GM23248 (cell line): ENCODE data around the gene CCDC158. TPM values are rescaled to one million over a fixed set of nuclear protein-coding genes. Genes with fewer than 3 reads are reported as not detected.

Experiments
- DNase-seq: peaks from one replicate; pipeline ENCODE4 v3.0.0-alpha.2; 2015
- H2AFZ ChIP-seq: fragments of 200-600 bp; sonication (generic); 2 replicates; pipeline ENCODE4 v1.6.1; 2016; ENCODE audit warnings: antibody characterized with exemption
- H3F3A ChIP-seq: fragments of 200-600 bp; sonication (generic); 2 replicates; pipeline ENCODE4 v1.6.1; 2016; ENCODE audit warnings: mild to moderate bottlenecking, antibody characterized with exemption, mixed run types; ENCODE audit not compliant: insufficient read depth
- H3K27ac ChIP-seq: fragments of 200-600 bp; sonication (generic); 2 replicates; pipeline ENCODE4 v1.5.1; 2016; ENCODE audit warnings: mild to moderate bottlenecking
- H3K27me3 ChIP-seq: fragments of 200-600 bp; sonication (generic); replicated peaks from 2 replicates; pipeline ENCODE4 v1.6.1; 2016; ENCODE audit warnings: mild to moderate bottlenecking; ENCODE audit not compliant: insufficient read depth
- H3K36me3 ChIP-seq: fragments of 200-600 bp; sonication (generic); 2 replicates; pipeline ENCODE4 v1.6.1; 2016; ENCODE audit warnings: low read depth, mild to moderate bottlenecking
- H3K4me1 ChIP-seq: fragments of 200-600 bp; sonication (generic); 2 replicates; pipeline ENCODE4 v1.6.1; 2016; ENCODE audit warnings: mild to moderate bottlenecking; ENCODE audit not compliant: insufficient read depth
- H3K4me2 ChIP-seq: fragments of 200-600 bp; sonication (generic); one replicate; pipeline ENCODE4 v1.6.1; 2016; ENCODE audit warnings: mild to moderate bottlenecking; ENCODE audit not compliant: unreplicated experiment
- H3K4me3 ChIP-seq: fragments of 200-600 bp; sonication (generic); 2 replicates; pipeline ENCODE4 v1.5.1; 2016; ENCODE audit warnings: mild to moderate bottlenecking
- H3K79me2 ChIP-seq: fragments of 200-600 bp; sonication (generic); 2 replicates; pipeline ENCODE4 v1.6.1; 2016; ENCODE audit warnings: mild to moderate bottlenecking; ENCODE audit not compliant: insufficient read depth
- H3K9ac ChIP-seq: fragments of 200-600 bp; sonication (generic); 2 replicates; pipeline ENCODE4 v1.6.1; 2016; ENCODE audit warnings: mild to moderate bottlenecking
- H3K9me2 ChIP-seq: fragments of 200-600 bp; sonication (generic); 2 replicates; pipeline ENCODE4 v1.6.1; 2016; ENCODE audit warnings: mixed run types, mild to moderate bottlenecking, moderate library complexity; ENCODE audit not compliant: insufficient read depth
- H3K9me3 ChIP-seq: fragments of 200-600 bp; sonication (generic); one replicate; pipeline ENCODE4 v1.6.1; 2017; ENCODE audit warnings: low read depth
- H4K20me1 ChIP-seq: fragments of 200-600 bp; sonication (generic); 2 replicates; pipeline ENCODE4 v1.6.0; 2016; ENCODE audit not compliant: insufficient read depth
- EZH2 ChIP-seq: fragments of 200-600 bp; sonication (generic); IDR thresholded peaks from 2 replicates; pipeline ENCODE4 v1.6.1; 2018; ENCODE audit warnings: antibody characterized with exemption, mild to moderate bottlenecking; ENCODE audit not compliant: insufficient read depth, poor library complexity, severe bottlenecking
- EZH2phosphoT487 ChIP-seq: fragments of 200-600 bp; sonication (generic); IDR thresholded peaks from 2 replicates; pipeline ENCODE4 v1.6.1; 2018; ENCODE audit warnings: antibody characterized with exemption, moderate library complexity, mild to moderate bottlenecking, low read depth; ENCODE audit not compliant: insufficient read depth
- WGBS, 2 experiments: methylation state at CpG; one replicate each; pipeline ENCODE4 v1.1.6; 2015 to 2017; ENCODE audit warnings: low lambda C conversion rate in 2 of 2, low coverage in 1 of 2; ENCODE audit errors: missing lambda C conversion rate in 2 of 2; 5-methylcytosine and 5-hydroxymethylcytosine counted together
- in situ Hi-C: fragments of 300-500 bp; cut with MboI; formaldehyde crosslinking; loops from 2 replicates; pipeline ENCODE4 v1.15.0; 2020
- polyA plus RNA-seq: library from polyadenylated mRNA; unstranded; fragments of >200 nt; fragmentation: Nextera tagmentation; extraction: Ambion mirVana; gene quantifications from 2 replicates; pipeline ENCODE4 v1.2.1, GENCODE V29; 2016
- total RNA-seq: library from RNA; depleted of rRNA; stranded (reverse); fragments of >200 nt; shearing (Covaris generic); gene quantifications from 2 replicates; pipeline ENCODE4 v1.2.3, GENCODE V29; 2014

The CCDC158 gene
- total and polyA plus RNA-seq, 2 experiments from 2014 or later = 0.14 TPM; not detected in 1

GRCh38 chr4:76407440-76408119, 13.4 kb downstream of the CCDC158 start:
- WGBS, 2 experiments = 48 to 52% methylated on average over 5 of the region's 5 CpGs
- no peaks in the 10 kb centered on the region for H3K4me1 ChIP-seq
- H3K4me3 ChIP-seq = no peak overlapping the region
- H3K36me3 ChIP-seq = no peaks in the 10 kb centered on the region
- H3K9ac ChIP-seq = no peak overlapping the region
- H3K4me2 ChIP-seq = no peak overlapping the region
- no peak overlapping the region for H3K27ac ChIP-seq
- no peaks in the 10 kb centered on the region for H4K20me1 ChIP-seq
- in situ Hi-C loops = no loop called here
- peaks cover 41% of the 10 kb centered on the region for H3K27me3 ChIP-seq
- no peak for TF ChIP-seq EZH2
- TF ChIP-seq EZH2phosphoT487 = no peak
- H3K9me3 ChIP-seq = no peaks in the 10 kb centered on the region
- DNase-seq = no peak
- H3K9me2 ChIP-seq = no peaks in the 10 kb centered on the region
- H3F3A ChIP-seq = no peaks in the 10 kb centered on the region
- no peak overlapping the region for H2AFZ ChIP-seq
- H3K79me2 ChIP-seq = no peaks in the 10 kb centered on the region

- Histone ChIP-seq H3K4me1 (no peaks in the 10 kb centered on the region), H3K4me2 (no peak overlapping the region), H3K27me3 (peaks cover 46% of the 10 kb centered on the region), H3K27ac (no peak overlapping the region), H3K4me3 (no peak overlapping the region), H3K9me3 (no peaks in the 10 kb centered on the region), H3F3A (no peaks in the 10 kb centered on the region), H3K9ac (no peak overlapping the region), H2AFZ (no peak overlapping the region), H3K9me2 (no peaks in the 10 kb centered on the region), H3K79me2 (no peaks in the 10 kb centered on the region), H3K36me3 (no peaks in the 10 kb centered on the region), H4K20me1 (no peaks in the 10 kb centered on the region)
- 58 to 63% methylated on average over 5 of the region's 5 CpGs for WGBS, 2 experiments
- DNase-seq = no peak
- in situ Hi-C loops = no loop called here
- TF ChIP-seq EZH2 (no peak), EZH2phosphoT487 (no peak)
Measured at GRCh38 chr4:76406081-76406480, 14.9 kb downstream of the CCDC158 start.

GRCh38 chr4:76401654-76402053, 19.3 kb downstream of the CCDC158 start:
- no peaks in the 10 kb centered on the region for H3K79me2 ChIP-seq
- H3K9ac ChIP-seq = no peak overlapping the region
- no peaks in the 10 kb centered on the region for H3K9me2 ChIP-seq
- in situ Hi-C loops = no loop called here
- H2AFZ ChIP-seq = no peak overlapping the region
- no peak overlapping the region for H3K27ac ChIP-seq
- DNase-seq = no peak
- WGBS, 2 experiments = 64 to 65% methylated on average over 3 of the region's 3 CpGs
- H3F3A ChIP-seq = no peaks in the 10 kb centered on the region
- H3K4me3 ChIP-seq = no peak overlapping the region
- H3K4me1 ChIP-seq = no peaks in the 10 kb centered on the region
- no peaks in the 10 kb centered on the region for H3K9me3 ChIP-seq
- TF ChIP-seq EZH2phosphoT487 = no peak
- TF ChIP-seq EZH2 = no peak
- no peaks in the 10 kb centered on the region for H3K36me3 ChIP-seq
- peaks cover 49% of the 10 kb centered on the region for H3K27me3 ChIP-seq
- H4K20me1 ChIP-seq = no peaks in the 10 kb centered on the region
- no peak overlapping the region for H3K4me2 ChIP-seq

- no peaks in the 10 kb centered on the region for H4K20me1 ChIP-seq
- H3K4me3 ChIP-seq = no peak overlapping the region
- no peaks in the 10 kb centered on the region for H3F3A ChIP-seq
- H3K79me2 ChIP-seq = no peaks in the 10 kb centered on the region
- no peaks in the 10 kb centered on the region for H3K36me3 ChIP-seq
- no peak for DNase-seq
- no peaks in the 10 kb centered on the region for H3K4me1 ChIP-seq
- no peak overlapping the region for H2AFZ ChIP-seq
- H3K27ac ChIP-seq = no peak overlapping the region
- no peaks in the 10 kb centered on the region for H3K9me2 ChIP-seq
- 0 out of 2 replicates have a peak, but pooled peaks cover 3% of the 10 kb centered on the region for H3K27me3 ChIP-seq
- no peak for TF ChIP-seq EZH2
- no peak for TF ChIP-seq EZH2phosphoT487
- no peak overlapping the region for H3K4me2 ChIP-seq
- H3K9me3 ChIP-seq = no peaks in the 10 kb centered on the region
- 65 to 72% methylated on average over 3 of the region's 3 CpGs for WGBS, 2 experiments
- no peak overlapping the region for H3K9ac ChIP-seq
- in situ Hi-C loops = no loop called here
Measured at GRCh38 chr4:76388160-76388908, 32.6 kb downstream of the CCDC158 start.
